ENCODE data around the gene TRIM33.

Gene TRIM33

GRCh38 chr1:114509596-114510273, 1.3 kb downstream of the TRIM33 start:
- Histone ChIP-seq H3K4me3 (ENCODE audit: low read length) (peak overlapping the region; percentile 90), H3K4me1 (ENCODE audit: control insufficient read depth, insufficient read depth, low read length) (peaks cover 28% of the 10 kb centered on the region), H3K36me3 (ENCODE audit: control insufficient read depth, insufficient read depth, low read length) (no peaks in the 10 kb centered on the region), H3K27me3 (ENCODE audit: control insufficient read depth, insufficient read depth, low read length) (no peaks in the 10 kb centered on the region), H3K9me3 (ENCODE audit: control insufficient read depth, low read length) (no peaks in the 10 kb centered on the region), H3K9ac (ENCODE audit: low read length) (peak overlapping the region; percentile 85)

GRCh38 chr1:114508386-114508898, 2.6 kb downstream of the TRIM33 start:
- Histone ChIP-seq H3K4me1 (ENCODE audit: control insufficient read depth, insufficient read depth, low read length) (peaks cover 28% of the 10 kb centered on the region), H3K4me3 (ENCODE audit: low read length) (no peak overlapping the region)

DNA sequence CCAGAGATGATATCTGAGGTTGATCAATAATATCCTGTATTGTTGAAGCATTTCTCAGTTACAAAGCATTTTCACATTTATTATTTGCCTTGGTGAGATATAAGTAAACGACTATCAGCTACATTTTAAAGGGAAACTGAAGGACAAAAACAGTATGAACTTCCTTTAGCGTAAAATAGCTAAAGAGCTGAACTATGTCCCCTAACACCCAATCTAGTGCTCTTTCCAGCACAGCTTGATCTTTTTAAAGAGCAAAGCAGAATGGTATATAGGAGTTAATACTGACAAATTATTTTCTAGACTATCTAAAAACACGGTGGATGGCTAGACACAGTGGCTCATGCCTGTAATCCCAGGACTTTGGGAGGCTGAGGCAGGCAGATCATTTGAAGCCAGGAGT, 3.5 kb downstream of the TRIM33 start:
- Histone ChIP-seq H3K4me1 (ENCODE audit: control insufficient read depth, insufficient read depth, low read length) (peaks cover 23% of the 10 kb centered on the region), H3K4me3 (ENCODE audit: low read length) (no peak overlapping the region), H3K9me3 (ENCODE audit: control insufficient read depth, low read length) (no peaks in the 10 kb centered on the region), H3K36me3 (ENCODE audit: control insufficient read depth, insufficient read depth, low read length) (no peaks in the 10 kb centered on the region), H3K27me3 (ENCODE audit: control insufficient read depth, insufficient read depth, low read length) (no peaks in the 10 kb centered on the region), H3K9ac (ENCODE audit: low read length) (no peak overlapping the region)

More at GRCh38 chr1:114508386-114508898, 2.6 kb downstream of the TRIM33 start:
- Histone ChIP-seq H3K9ac (ENCODE audit: low read length) (peak overlapping the region; percentile 29), H3K27me3 (ENCODE audit: control insufficient read depth, insufficient read depth, low read length) (no peaks in the 10 kb centered on the region), H3K9me3 (ENCODE audit: control insufficient read depth, low read length) (no peaks in the 10 kb centered on the region), H3K36me3 (ENCODE audit: control insufficient read depth, insufficient read depth, low read length) (no peaks in the 10 kb centered on the region)

GRCh38 chr1:114505148-114505561, 5.8 kb downstream of the TRIM33 start:
- H3K36me3 ChIP-seq (ENCODE audit: control insufficient read depth, insufficient read depth, low read length): no peaks in the 10 kb centered on the region
- H3K9me3 ChIP-seq (ENCODE audit: control insufficient read depth, low read length): no peaks in the 10 kb centered on the region
- H3K9ac ChIP-seq (ENCODE audit: low read length): no peak overlapping the region
- H3K4me1 ChIP-seq (ENCODE audit: control insufficient read depth, insufficient read depth, low read length): peaks cover 20% of the 10 kb centered on the region
- no peak overlapping the region for H3K4me3 ChIP-seq (ENCODE audit: low read length)
- no peaks in the 10 kb centered on the region for H3K27me3 ChIP-seq (ENCODE audit: control insufficient read depth, insufficient read depth, low read length)

- H3K9ac ChIP-seq (ENCODE audit: low read length): no peak overlapping the region
- peaks cover 15% of the 10 kb centered on the region for H3K4me1 ChIP-seq (ENCODE audit: control insufficient read depth, insufficient read depth, low read length)
- H3K4me3 ChIP-seq (ENCODE audit: low read length): no peak overlapping the region
- H3K36me3 ChIP-seq (ENCODE audit: control insufficient read depth, insufficient read depth, low read length): no peaks in the 10 kb centered on the region
- H3K9me3 ChIP-seq (ENCODE audit: control insufficient read depth, low read length): no peaks in the 10 kb centered on the region
- H3K27me3 ChIP-seq (ENCODE audit: control insufficient read depth, insufficient read depth, low read length): no peaks in the 10 kb centered on the region
Observed at GRCh38 chr1:114503916-114504422, 7.0 kb downstream of the TRIM33 start.

DNA sequence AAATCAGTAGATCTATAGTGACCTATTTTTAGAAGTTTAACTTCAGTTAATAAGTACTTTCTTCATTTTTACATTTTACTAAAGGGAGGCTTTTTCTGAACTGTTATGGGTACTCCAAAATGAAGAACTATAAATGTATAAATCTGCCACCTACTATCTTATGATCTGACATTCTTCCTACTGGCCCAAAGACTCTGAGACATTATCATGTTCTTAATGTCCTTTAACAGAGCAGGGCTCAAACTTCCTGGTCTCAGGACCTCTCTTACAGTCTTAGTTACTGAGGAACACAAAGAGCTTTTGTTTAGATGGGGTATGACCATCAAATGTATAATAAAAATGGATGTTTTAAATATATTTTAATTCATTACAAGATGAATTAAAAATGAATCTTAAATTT, 8.9 kb downstream of the TRIM33 start:
- no peaks in the 10 kb centered on the region for H3K4me1 ChIP-seq (ENCODE audit: control insufficient read depth, insufficient read depth, low read length)
- no peaks in the 10 kb centered on the region for H3K9me3 ChIP-seq (ENCODE audit: control insufficient read depth, low read length)
- no peaks in the 10 kb centered on the region for H3K36me3 ChIP-seq (ENCODE audit: control insufficient read depth, insufficient read depth, low read length)
- H3K9ac ChIP-seq (ENCODE audit: low read length): no peak overlapping the region
- H3K27me3 ChIP-seq (ENCODE audit: control insufficient read depth, insufficient read depth, low read length): no peaks in the 10 kb centered on the region
- H3K4me3 ChIP-seq (ENCODE audit: low read length): no peak overlapping the region

- H3K27me3 ChIP-seq (ENCODE audit: control insufficient read depth, insufficient read depth, low read length): no peaks in the 10 kb centered on the region
- H3K4me1 ChIP-seq (ENCODE audit: control insufficient read depth, insufficient read depth, low read length): peaks cover 10% of the 10 kb centered on the region
- no peak overlapping the region for H3K9ac ChIP-seq (ENCODE audit: low read length)
- H3K9me3 ChIP-seq (ENCODE audit: control insufficient read depth, low read length): no peaks in the 10 kb centered on the region
- H3K4me3 ChIP-seq (ENCODE audit: low read length): no peak overlapping the region
- H3K36me3 ChIP-seq (ENCODE audit: control insufficient read depth, insufficient read depth, low read length): no peaks in the 10 kb centered on the region
Observed at GRCh38 chr1:114499478-114499877, 11.5 kb downstream of the TRIM33 start.

GRCh38 chr1:114496089-114496488, 14.9 kb downstream of the TRIM33 start:
- H3K4me3 ChIP-seq (ENCODE audit: low read length): no peak overlapping the region
- H3K27me3 ChIP-seq (ENCODE audit: control insufficient read depth, insufficient read depth, low read length): no peaks in the 10 kb centered on the region
- H3K36me3 ChIP-seq (ENCODE audit: control insufficient read depth, insufficient read depth, low read length): no peaks in the 10 kb centered on the region
- H3K4me1 ChIP-seq (ENCODE audit: control insufficient read depth, insufficient read depth, low read length): peaks cover 10% of the 10 kb centered on the region
- H3K9ac ChIP-seq (ENCODE audit: low read length): no peak overlapping the region
- H3K9me3 ChIP-seq (ENCODE audit: control insufficient read depth, low read length): no peaks in the 10 kb centered on the region

DNA sequence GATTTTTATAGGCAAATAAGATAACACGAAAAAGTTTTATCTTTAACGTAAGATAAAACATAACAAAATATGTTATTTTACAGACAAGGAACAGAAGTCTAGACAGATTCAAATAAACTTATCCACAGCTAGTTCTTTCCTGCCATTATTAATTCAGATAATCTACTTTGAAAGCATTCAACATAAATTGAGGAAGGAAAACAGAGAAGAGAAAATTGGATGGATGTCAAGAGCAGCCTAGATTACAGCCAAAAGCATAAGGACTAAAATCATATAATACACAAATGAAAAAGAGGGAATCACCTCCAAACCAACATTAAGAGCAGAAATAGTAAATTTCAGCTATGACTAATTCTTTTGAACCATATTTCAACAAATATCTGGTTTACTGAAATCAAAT, 15.5 kb downstream of the TRIM33 start:
- Histone ChIP-seq H3K4me1 (ENCODE audit: control insufficient read depth, insufficient read depth, low read length) (peaks cover 10% of the 10 kb centered on the region), H3K36me3 (ENCODE audit: control insufficient read depth, insufficient read depth, low read length) (no peaks in the 10 kb centered on the region), H3K27me3 (ENCODE audit: control insufficient read depth, insufficient read depth, low read length) (no peaks in the 10 kb centered on the region), H3K9me3 (ENCODE audit: control insufficient read depth, low read length) (no peaks in the 10 kb centered on the region), H3K9ac (ENCODE audit: low read length) (no peak overlapping the region), H3K4me3 (ENCODE audit: low read length) (no peak overlapping the region)

GRCh38 chr1:114492978-114493377, 18.0 kb downstream of the TRIM33 start:
- H3K4me1 ChIP-seq (ENCODE audit: control insufficient read depth, insufficient read depth, low read length): peaks cover 10% of the 10 kb centered on the region

GRCh38 chr1:114490274-114490693, 20.7 kb downstream of the TRIM33 start:
- H3K4me1 ChIP-seq (ENCODE audit: control insufficient read depth, insufficient read depth, low read length): peaks cover 2% of the 10 kb centered on the region
- H3K9ac ChIP-seq (ENCODE audit: low read length): no peak overlapping the region

More at GRCh38 chr1:114492978-114493377, 18.0 kb downstream of the TRIM33 start:
- H3K9ac ChIP-seq (ENCODE audit: low read length): no peak overlapping the region
- H3K9me3 ChIP-seq (ENCODE audit: control insufficient read depth, low read length): no peaks in the 10 kb centered on the region
- no peaks in the 10 kb centered on the region for H3K27me3 ChIP-seq (ENCODE audit: control insufficient read depth, insufficient read depth, low read length)
- H3K4me3 ChIP-seq (ENCODE audit: low read length): no peak overlapping the region
- no peaks in the 10 kb centered on the region for H3K36me3 ChIP-seq (ENCODE audit: control insufficient read depth, insufficient read depth, low read length)

GRCh38 chr1:114488739-114489138, 22.3 kb downstream of the TRIM33 start:
- no peaks in the 10 kb centered on the region for H3K4me1 ChIP-seq (ENCODE audit: control insufficient read depth, insufficient read depth, low read length)
- no peak overlapping the region for H3K9ac ChIP-seq (ENCODE audit: low read length)
- no peaks in the 10 kb centered on the region for H3K36me3 ChIP-seq (ENCODE audit: control insufficient read depth, insufficient read depth, low read length)
- no peak overlapping the region for H3K4me3 ChIP-seq (ENCODE audit: low read length)
- no peaks in the 10 kb centered on the region for H3K27me3 ChIP-seq (ENCODE audit: control insufficient read depth, insufficient read depth, low read length)
- no peaks in the 10 kb centered on the region for H3K9me3 ChIP-seq (ENCODE audit: control insufficient read depth, low read length)

More at GRCh38 chr1:114490274-114490693, 20.7 kb downstream of the TRIM33 start:
- Histone ChIP-seq H3K4me3 (ENCODE audit: low read length) (no peak overlapping the region), H3K27me3 (ENCODE audit: control insufficient read depth, insufficient read depth, low read length) (no peaks in the 10 kb centered on the region), H3K9me3 (ENCODE audit: control insufficient read depth, low read length) (no peaks in the 10 kb centered on the region), H3K36me3 (ENCODE audit: control insufficient read depth, insufficient read depth, low read length) (no peaks in the 10 kb centered on the region)

All from mucosa of stomach (tissue), 1 donor.